Tibial nerve (tissue), 4 donors: Measurements from ENCODE around the gene PTPN5.

Experiments used
- EP300 ChIP-seq, 2 donors: sonication (generic); formaldehyde crosslinking; IDR thresholded peaks; one replicate each; pipeline ENCODE4 v1.6.1; 2017; ENCODE audit warnings: antibody characterized with exemption in 2 of 2, mild to moderate bottlenecking in 1 of 2
- POLR2A ChIP-seq, 2 donors: fragments of 450-650 bp; IDR thresholded peaks; one replicate each; pipeline ENCODE4 v1.6.1; 2017; ENCODE audit warnings: antibody characterized with exemption in 2 of 2, mild to moderate bottlenecking in 2 of 2, moderate library complexity in 2 of 2
- TF ChIP-seq, protein P1 (sequence below), 5 experiments: fragments of 200-600 bp in 3 of 5; fragments of 450-650 bp in 2 of 5; sonication (generic) in 3 of 5; IDR thresholded peaks; one replicate each; pipeline ENCODE4 v1.5.1; 2016 to 2019; ENCODE audit warnings: antibody characterized with exemption in 5 of 5, mild to moderate bottlenecking in 3 of 5, moderate library complexity in 2 of 5

DNA sequence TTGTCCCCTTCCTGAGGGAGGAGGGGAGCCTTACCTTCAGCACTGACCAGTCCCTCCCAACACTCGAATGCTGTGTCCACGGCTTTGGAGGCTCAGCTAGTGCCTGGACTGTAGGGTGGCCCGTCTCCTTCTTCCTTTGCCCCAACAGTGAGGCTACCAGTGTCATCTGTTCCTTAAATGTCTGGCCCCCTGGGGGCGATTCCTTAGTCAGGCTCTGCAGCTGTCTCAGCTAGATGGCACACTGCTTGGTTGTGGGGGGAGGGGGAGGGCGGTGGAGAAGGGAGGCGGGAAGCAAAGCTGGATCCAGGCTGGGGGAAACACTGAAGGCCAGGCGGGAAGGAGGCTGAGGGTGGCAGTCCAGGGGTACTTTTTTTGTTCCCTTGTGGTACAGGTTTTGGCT lies 65.6 kb downstream of the PTPN5 start, which contains the start of gene IGSF22:
- TF ChIP-seq, protein P1, sequence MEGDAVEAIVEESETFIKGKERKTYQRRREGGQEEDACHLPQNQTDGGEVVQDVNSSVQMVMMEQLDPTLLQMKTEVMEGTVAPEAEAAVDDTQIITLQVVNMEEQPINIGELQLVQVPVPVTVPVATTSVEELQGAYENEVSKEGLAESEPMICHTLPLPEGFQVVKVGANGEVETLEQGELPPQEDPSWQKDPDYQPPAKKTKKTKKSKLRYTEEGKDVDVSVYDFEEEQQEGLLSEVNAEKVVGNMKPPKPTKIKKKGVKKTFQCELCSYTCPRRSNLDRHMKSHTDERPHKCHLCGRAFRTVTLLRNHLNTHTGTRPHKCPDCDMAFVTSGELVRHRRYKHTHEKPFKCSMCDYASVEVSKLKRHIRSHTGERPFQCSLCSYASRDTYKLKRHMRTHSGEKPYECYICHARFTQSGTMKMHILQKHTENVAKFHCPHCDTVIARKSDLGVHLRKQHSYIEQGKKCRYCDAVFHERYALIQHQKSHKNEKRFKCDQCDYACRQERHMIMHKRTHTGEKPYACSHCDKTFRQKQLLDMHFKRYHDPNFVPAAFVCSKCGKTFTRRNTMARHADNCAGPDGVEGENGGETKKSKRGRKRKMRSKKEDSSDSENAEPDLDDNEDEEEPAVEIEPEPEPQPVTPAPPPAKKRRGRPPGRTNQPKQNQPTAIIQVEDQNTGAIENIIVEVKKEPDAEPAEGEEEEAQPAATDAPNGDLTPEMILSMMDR (IDR thresholded peaks at IDR 0.05) = no peak
- TF ChIP-seq POLR2A (IDR thresholded peaks at IDR 0.05) = no peak
- no peak for TF ChIP-seq EP300 (IDR thresholded peaks at IDR 0.05)
